HepG2 (cell line): Measurements from ENCODE around the gene TMEM184B. TPM values are rescaled to one million over a fixed set of nuclear protein-coding genes. Genes with fewer than 3 reads are reported as not detected.

ENCODE experiments used
- ATAC-seq: fragments of 200-7000 bp; cut with Tn5 transposase; 3 replicates; pipeline ENCODE4 v1.9.1; 2020; ENCODE audit warnings: mild to moderate bottlenecking, moderate library complexity
- BruUV-seq: library from RNA; stranded (reverse); fragments of 400-500 nt; replicated peaks from 2 replicates; lab custom pipeline; 2021; lab: Mats Ljungman, UMichigan
- CTCF ChIA-PET: fragments of 300-600 bp; formaldehyde crosslinking; extraction: SDS; loops from one replicate; lab custom pipeline; 2021; ENCODE audit warnings: low total read pairs, inconsistent platforms, low intra/inter-chr PET ratio; lab: Yijun Ruan, JAX
- POLR2A ChIA-PET: fragments of 350-600 bp; sonication (Branson Sonifier 250); formaldehyde crosslinking; loops from one replicate; lab custom pipeline; 2020; ENCODE audit warnings: antibody characterized with exemption, inconsistent platforms; lab: Yijun Ruan, JAX
- DNase-seq: peaks from one replicate; pipeline ENCODE4 v3.0.0-alpha.2; 2015; ENCODE audit warnings: low spot score
- FAIRE-seq: peaks from 3 replicates; lab custom pipeline; 2011; peaks lifted over from hg19 to GRCh38; lab: Jason Lieb, UNC
- H2AFZ ChIP-seq: one replicate; pipeline ENCODE4 v1.6.1; 2011; ENCODE audit warnings: low read length, inconsistent platforms
- H3K27ac ChIP-seq: fragments of 300-600 bp; 3 replicates; pipeline ENCODE4 v1.8.0; 2011; ENCODE audit warnings: mixed run types, mild to moderate bottlenecking, mixed read lengths, low read length, inconsistent platforms; ENCODE audit not compliant: insufficient read depth; ENCODE audit errors: extremely low read length
- H3K27me3 ChIP-seq, 2 experiments: fragments of 200-600 bp in 1 of 2; 2 replicates in 1 of 2; 3 replicates in 1 of 2; pipeline versions ENCODE4 v1.6.0 to v1.8.0; 2011; ENCODE audit warnings: low read length in 2 of 2, mild to moderate bottlenecking in 2 of 2, moderate library complexity in 2 of 2, inconsistent platforms in 1 of 2; ENCODE audit not compliant: insufficient read depth in 2 of 2, control insufficient read depth in 1 of 2
- H3K36me3 ChIP-seq, 2 experiments: fragments of 200-600 bp in 1 of 2; replicated peaks in 1 of 2; 2 replicates in 1 of 2; 3 replicates in 1 of 2; pipeline versions ENCODE4 v1.5.1 to v1.8.0; 2011; ENCODE audit warnings: low read length in 2 of 2, inconsistent platforms in 1 of 2; ENCODE audit not compliant: insufficient read depth in 2 of 2, control insufficient read depth in 1 of 2
- H3K4me1 ChIP-seq: 2 replicates; pipeline ENCODE4 v1.5.1; 2012; ENCODE audit warnings: low read length, inconsistent platforms; ENCODE audit not compliant: insufficient read depth
- H3K4me2 ChIP-seq: 2 replicates; pipeline ENCODE4 v1.6.0; 2011; ENCODE audit warnings: low read depth, low read length, inconsistent platforms
- H3K4me3 ChIP-seq, 3 experiments: fragments of 200-600 bp in 1 of 3; sonication (generic), shearing (Covaris generic) in 1 of 3; replicated peaks in 1 of 3; 2 replicates each; pipeline ENCODE4 v1.5.1; 2011 to 2016; ENCODE audit warnings: low read length in 3 of 3, inconsistent platforms in 2 of 3, low read depth in 2 of 3, mild to moderate bottlenecking in 2 of 3, control low read depth in 1 of 3, mixed read lengths in 1 of 3; ENCODE audit not compliant: insufficient read depth in 1 of 3
- H3K79me2 ChIP-seq: one replicate; pipeline ENCODE4 v1.6.1; 2011; ENCODE audit warnings: low read length, inconsistent platforms; ENCODE audit not compliant: insufficient read depth
- H3K9ac ChIP-seq: 2 replicates; pipeline ENCODE4 v1.6.0; 2011; ENCODE audit warnings: mild to moderate bottlenecking, low read depth, low read length, inconsistent platforms; ENCODE audit not compliant: insufficient read depth
- H3K9me3 ChIP-seq: 2 replicates; pipeline ENCODE4 v1.5.1; 2012; ENCODE audit warnings: mild to moderate bottlenecking, low read length
- H4K20me1 ChIP-seq: 2 replicates; pipeline ENCODE4 v1.6.0; 2011; ENCODE audit warnings: inconsistent platforms, mild to moderate bottlenecking, low read length, moderate library complexity; ENCODE audit not compliant: insufficient read depth
- AKAP8 ChIP-seq: sonication (generic); formaldehyde crosslinking; IDR thresholded peaks from 2 replicates; pipeline ENCODE4 v1.5.1; 2020; ENCODE audit warnings: mild to moderate bottlenecking, missing genetic modification reagents
- FOXA3 ChIP-seq: IDR thresholded peaks from 2 replicates; pipeline ENCODE4 v1.6.1; 2016; ENCODE audit warnings: missing genetic modification reagents, missing compliant biosample characterization
- GATAD2A ChIP-seq: IDR thresholded peaks from 2 replicates; pipeline ENCODE4 v1.6.1; 2016
- HNF1B ChIP-seq: sonication (generic); formaldehyde crosslinking; IDR thresholded peaks from 2 replicates; pipeline ENCODE4 v1.5.1; 2020; ENCODE audit warnings: mild to moderate bottlenecking, moderate library complexity, missing genetic modification reagents
- HOXA9 ChIP-seq: sonication (generic); formaldehyde crosslinking; IDR thresholded peaks from 2 replicates; pipeline ENCODE4 v1.8.1; 2022; ENCODE audit warnings: missing genetic modification reagents, mild to moderate bottlenecking, moderate library complexity, borderline replicate concordance
- JUNB ChIP-seq: sonication (generic); formaldehyde crosslinking; IDR thresholded peaks from 2 replicates; pipeline ENCODE4 v1.8.0; 2022; ENCODE audit warnings: missing genetic modification reagents, mild to moderate bottlenecking, borderline replicate concordance
- MTERF4 ChIP-seq: sonication (generic); formaldehyde crosslinking; IDR thresholded peaks from 2 replicates; pipeline ENCODE4 v1.8.0; 2023; ENCODE audit warnings: mild to moderate bottlenecking, missing genetic modification reagents
- POLR2A ChIP-seq, 2 experiments: IDR thresholded peaks; 2 replicates each; pipeline ENCODE4 v1.6.1; 2011; ENCODE audit warnings: low read depth in 2 of 2, low read length in 2 of 2, mild to moderate bottlenecking in 1 of 2, moderate library complexity in 1 of 2; ENCODE audit not compliant: insufficient read depth in 1 of 2
- YY1 ChIP-seq: IDR thresholded peaks from 2 replicates; pipeline ENCODE4 v1.6.1; 2011; ENCODE audit warnings: low read length, low read depth, moderate library complexity, mild to moderate bottlenecking; ENCODE audit not compliant: insufficient read depth, insufficient replicate concordance
- ZNF234 ChIP-seq: sonication (generic); formaldehyde crosslinking; conservative IDR thresholded peaks from 2 replicates; pipeline ENCODE4 v1.5.1; 2020; ENCODE audit warnings: mild to moderate bottlenecking, missing genetic modification reagents
- ZNF335 ChIP-seq: sonication (generic); formaldehyde crosslinking; IDR thresholded peaks from 2 replicates; pipeline ENCODE4 v1.4.0; 2020; ENCODE audit warnings: missing genetic modification reagents
- ZNF776 ChIP-seq: sonication (generic); formaldehyde crosslinking; IDR thresholded peaks from 2 replicates; pipeline ENCODE4 v1.4.0; 2020; ENCODE audit warnings: mild to moderate bottlenecking, missing genetic modification reagents
- WGBS: methylation state at CpG from one replicate; pipeline ENCODE4 v1.1.6; 2017; ENCODE audit warnings: low lambda C conversion rate; 5-methylcytosine and 5-hydroxymethylcytosine counted together
- in situ Hi-C: cut with HindIII; loops from 2 replicates; pipeline ENCODE4 v1.10.0; 2017; ENCODE audit warnings: low pct_unique_long_range_greater_than_20kb; ENCODE audit not compliant: extremely low pct_ligation_motif_present
- intact Hi-C: fragments of 100-400 bp; cut with micrococcal nuclease; formaldehyde crosslinking; loops from one replicate; pipeline ENCODE4 v1.10.0; 2022; ENCODE audit not compliant: unreplicated experiment
- polyA plus RNA-seq, 8 experiments: library from polyadenylated mRNA; depleted of rRNA in 3 of 8; stranded (reverse) in 7 of 8; unstranded in 1 of 8; fragments of >200 nt; fragmentation: Illumina TruSeq in 4 of 8; extraction: Trizol in 4 of 8; gene quantifications; 2 replicates each; pipeline versions ENCODE4 v1.2.1 to v1.2.3, GENCODE V29; 2011 to 2016; ENCODE audit warnings: low read depth in 4 of 8, missing spikeins in 1 of 8, mixed read lengths in 1 of 8; ENCODE audit not compliant: insufficient read depth in 1 of 8
- total RNA-seq, 5 experiments: library from RNA; depleted of rRNA; stranded (reverse); fragments of >200 nt; fragmentation: Illumina TruSeq; extraction: Trizol; gene quantifications; 2 replicates each; pipeline ENCODE4 v1.2.3, GENCODE V29; 2016; ENCODE audit warnings: low read depth in 1 of 5
- TF ChIP-seq, protein P1 (sequence below): sonication (generic); formaldehyde crosslinking; IDR thresholded peaks from 2 replicates; pipeline ENCODE4 v1.5.0; 2020; ENCODE audit warnings: missing genetic modification reagents
- TF ChIP-seq, protein P2 (sequence below): sonication (generic); formaldehyde crosslinking; conservative IDR thresholded peaks from 2 replicates; pipeline ENCODE4 v1.8.1; 2023; ENCODE audit warnings: missing genetic modification reagents
- TF ChIP-seq, protein P3 (sequence below): sonication (generic); formaldehyde crosslinking; IDR thresholded peaks from 2 replicates; pipeline ENCODE4 v1.8.0; 2022; ENCODE audit warnings: low read depth, missing genetic modification reagents

The TMEM184B gene
- total and polyA plus RNA-seq, 2 of the 13 experiments (the other 11 are each of a cell fraction or from before 2014, with no cell fraction given), result 15.9 to 16.0 TPM

- no peak overlapping the region for H3K9ac ChIP-seq
- H4K20me1 ChIP-seq, result no peaks in the 10 kb centered on the region
- no peak overlapping the region for H2AFZ ChIP-seq
- TF ChIP-seq ZNF335 (CRISPR knock-in tag) (no peak), FOXA3 (CRISPR knock-in tag) (no peak), AKAP8 (CRISPR knock-in tag) (no peak), POLR2A (IDR thresholded peaks at IDR 0.05; ENCODE audit: insufficient read depth in 1 of 2, low read depth in 2 of 2, low read length in 2 of 2) (no peak), ZNF234 (CRISPR knock-in tag) (no peak), MTERF4 (no peak), HNF1B (CRISPR knock-in tag) (no peak), YY1 (no peak), HOXA9 (no peak), JUNB (CRISPR knock-in tag) (no peak), ZNF776 (no peak), GATAD2A (CRISPR knock-in tag) (no peak)
- TF ChIP-seq, protein P1, sequence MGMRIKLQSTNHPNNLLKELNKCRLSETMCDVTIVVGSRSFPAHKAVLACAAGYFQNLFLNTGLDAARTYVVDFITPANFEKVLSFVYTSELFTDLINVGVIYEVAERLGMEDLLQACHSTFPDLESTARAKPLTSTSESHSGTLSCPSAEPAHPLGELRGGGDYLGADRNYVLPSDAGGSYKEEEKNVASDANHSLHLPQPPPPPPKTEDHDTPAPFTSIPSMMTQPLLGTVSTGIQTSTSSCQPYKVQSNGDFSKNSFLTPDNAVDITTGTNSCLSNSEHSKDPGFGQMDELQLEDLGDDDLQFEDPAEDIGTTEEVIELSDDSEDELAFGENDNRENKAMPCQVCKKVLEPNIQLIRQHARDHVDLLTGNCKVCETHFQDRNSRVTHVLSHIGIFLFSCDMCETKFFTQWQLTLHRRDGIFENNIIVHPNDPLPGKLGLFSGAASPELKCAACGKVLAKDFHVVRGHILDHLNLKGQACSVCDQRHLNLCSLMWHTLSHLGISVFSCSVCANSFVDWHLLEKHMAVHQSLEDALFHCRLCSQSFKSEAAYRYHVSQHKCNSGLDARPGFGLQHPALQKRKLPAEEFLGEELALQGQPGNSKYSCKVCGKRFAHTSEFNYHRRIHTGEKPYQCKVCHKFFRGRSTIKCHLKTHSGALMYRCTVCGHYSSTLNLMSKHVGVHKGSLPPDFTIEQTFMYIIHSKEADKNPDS (CRISPR knock-in tag), result no peak
- TF ChIP-seq, protein P2, sequence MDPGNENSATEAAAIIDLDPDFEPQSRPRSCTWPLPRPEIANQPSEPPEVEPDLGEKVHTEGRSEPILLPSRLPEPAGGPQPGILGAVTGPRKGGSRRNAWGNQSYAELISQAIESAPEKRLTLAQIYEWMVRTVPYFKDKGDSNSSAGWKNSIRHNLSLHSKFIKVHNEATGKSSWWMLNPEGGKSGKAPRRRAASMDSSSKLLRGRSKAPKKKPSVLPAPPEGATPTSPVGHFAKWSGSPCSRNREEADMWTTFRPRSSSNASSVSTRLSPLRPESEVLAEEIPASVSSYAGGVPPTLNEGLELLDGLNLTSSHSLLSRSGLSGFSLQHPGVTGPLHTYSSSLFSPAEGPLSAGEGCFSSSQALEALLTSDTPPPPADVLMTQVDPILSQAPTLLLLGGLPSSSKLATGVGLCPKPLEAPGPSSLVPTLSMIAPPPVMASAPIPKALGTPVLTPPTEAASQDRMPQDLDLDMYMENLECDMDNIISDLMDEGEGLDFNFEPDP (CRISPR knock-in tag), result no peak
- TF ChIP-seq, protein P3, sequence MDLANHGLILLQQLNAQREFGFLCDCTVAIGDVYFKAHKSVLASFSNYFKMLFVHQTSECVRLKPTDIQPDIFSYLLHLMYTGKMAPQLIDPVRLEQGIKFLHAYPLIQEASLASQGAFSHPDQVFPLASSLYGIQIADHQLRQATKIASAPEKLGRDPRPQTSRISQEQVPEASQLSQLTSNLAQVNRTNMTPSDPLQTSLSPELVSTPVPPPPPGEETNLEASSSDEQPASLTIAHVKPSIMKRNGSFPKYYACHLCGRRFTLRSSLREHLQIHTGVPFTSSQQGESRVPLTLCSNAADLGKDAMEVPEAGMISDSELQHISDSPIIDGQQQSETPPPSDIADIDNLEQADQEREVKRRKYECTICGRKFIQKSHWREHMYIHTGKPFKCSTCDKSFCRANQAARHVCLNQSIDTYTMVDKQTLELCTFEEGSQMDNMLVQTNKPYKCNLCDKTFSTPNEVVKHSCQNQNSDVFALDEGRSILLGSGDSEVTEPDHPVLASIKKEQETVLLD (CRISPR knock-in tag), result no peak
- H3K36me3 ChIP-seq, result peaks cover 7 to 33% of the 10 kb centered on the region in 2 experiments
- 99% methylated on average over 11 of the region's 14 CpGs for WGBS
- no peak for FAIRE-seq
- H3K9me3 ChIP-seq, result no peaks in the 10 kb centered on the region
- no peak for DNase-seq
- H3K4me2 ChIP-seq, result no peak overlapping the region
- H3K4me1 ChIP-seq, result peaks cover 15% of the 10 kb centered on the region
- H3K27me3 ChIP-seq, result no peaks in the 10 kb centered on the region
- H3K27ac ChIP-seq, result no peak overlapping the region
- CTCF ChIA-PET, result no interaction called here
- POLR2A ChIA-PET, result no interaction called here
- no TSS peak for BruUV-seq
- in situ Hi-C loops, result no loop called here
- no peak overlapping the region for H3K4me3 ChIP-seq
- intact Hi-C loops, result no loop called here
- no peak for ATAC-seq
- H3K79me2 ChIP-seq, result no peaks in the 10 kb centered on the region
Observed at GRCh38 chr22:38239101-38239761, 33.6 kb downstream of the TMEM184B start.
